HG03439 (cell line): Measurements from ENCODE around the gene GYPA.
"Not testable (repeated sequence)": the region's sequence is repeated elsewhere in the genome, so short reads cannot be mapped to it uniquely, and the experiment has no call there.

ENCODE experiments used
- ATAC-seq: cut with Tn5 transposase; IDR thresholded peaks from one replicate; pipeline ENCODE4 v1.9.1; 2021; ENCODE audit warnings: mild to moderate bottlenecking, moderate library complexity; ENCODE audit not compliant: unreplicated experiment

The GYPA gene

GRCh38 chr4:144140594-144141295 lies at the start of gene GYPA:
Gene GYPA, minus strand, starts transcription at chr4:144140718. Its CDS starts 83 bp downstream, at chr4:144140635.
- not testable (repeated sequence) for ATAC-seq

GRCh38 chr4:144190009-144190408 lies 49.5 kb upstream of the GYPA start:
- no peak for ATAC-seq

GRCh38 chr4:144189121-144189520 lies 48.6 kb upstream of the GYPA start:
- no peak for ATAC-seq

GRCh38 chr4:144185086-144185485 lies 44.6 kb upstream of the GYPA start:
- no peak for ATAC-seq

DNA sequence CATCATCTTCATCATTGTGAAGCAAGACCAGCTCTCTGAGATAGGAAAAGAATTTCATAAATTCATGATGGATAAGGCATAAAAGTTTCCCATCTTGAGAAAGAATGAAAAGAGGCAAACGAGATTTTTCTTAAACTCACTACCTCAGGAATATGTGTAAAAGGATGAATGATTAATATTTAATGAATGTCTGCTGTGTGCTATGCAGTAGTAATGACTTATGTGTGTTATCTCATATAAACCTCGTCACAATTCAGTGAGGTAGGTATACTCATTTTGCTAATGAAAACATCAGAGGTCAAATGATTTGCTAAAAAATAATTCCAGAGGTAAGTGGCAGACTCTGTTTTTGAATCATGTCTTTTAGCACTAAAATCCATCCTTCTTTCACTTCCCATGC lies 42.6 kb upstream of the GYPA start:
- no peak for ATAC-seq

DNA sequence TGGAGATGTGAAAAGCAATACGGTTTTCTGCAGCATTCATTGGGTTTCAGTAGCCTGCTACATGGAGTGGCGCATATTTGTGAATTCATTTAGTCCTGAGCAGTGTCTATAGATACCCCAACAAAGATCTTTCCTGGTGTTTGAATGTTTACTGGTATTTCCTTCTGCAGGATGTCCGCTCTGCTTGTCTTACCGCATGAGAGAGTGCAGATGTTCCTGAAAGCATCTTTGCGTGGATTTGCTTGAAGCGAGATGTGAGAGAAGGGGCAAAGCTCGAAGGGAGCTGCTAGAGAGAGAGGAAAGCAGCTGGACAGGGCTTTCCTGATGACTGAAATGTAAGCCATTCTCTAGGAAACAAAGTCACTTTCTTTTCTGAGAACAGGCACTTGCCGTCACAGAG lies 40.9 kb upstream of the GYPA start:
- ATAC-seq, result no peak

- no peak for ATAC-seq
Measured at GRCh38 chr4:144179152-144179739, 38.7 kb upstream of the GYPA start.

DNA sequence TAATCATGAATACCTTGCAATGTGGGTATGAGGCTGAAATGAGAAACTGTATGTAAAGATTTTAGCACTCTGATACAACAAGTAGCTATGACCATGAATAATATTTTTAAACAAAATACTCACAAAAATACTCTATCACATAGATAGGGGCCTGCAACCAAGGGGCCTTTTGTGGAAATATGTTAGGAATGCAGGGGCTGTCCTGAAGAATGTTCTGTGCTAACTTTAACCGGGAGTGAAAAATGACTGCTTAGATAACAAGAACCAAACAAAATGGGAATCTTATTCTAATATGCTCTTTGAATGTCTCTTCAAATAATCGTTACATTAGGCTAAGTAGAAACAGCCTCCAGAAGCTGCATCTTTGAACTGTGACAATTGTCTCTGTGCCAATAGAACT lies 37.9 kb upstream of the GYPA start:
- no peak for ATAC-seq

DNA sequence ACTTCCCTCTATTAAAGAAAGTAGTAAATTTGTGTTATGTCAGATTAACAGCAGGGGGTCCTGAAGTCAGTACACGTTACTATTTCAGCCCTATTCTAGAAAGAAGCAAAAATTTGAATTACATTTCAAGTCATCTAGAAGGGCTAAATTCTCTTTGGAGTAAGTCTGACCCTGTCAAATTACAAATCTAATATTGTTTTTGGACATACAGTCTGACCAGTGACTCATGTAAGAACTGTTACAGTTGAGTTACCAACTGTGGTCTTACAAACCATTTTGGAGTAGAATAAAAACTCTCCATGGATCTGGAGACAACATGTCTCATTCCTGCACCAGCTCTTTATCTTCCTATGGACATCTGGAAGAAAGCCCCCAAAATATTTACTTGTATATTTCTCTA lies 36.0 kb upstream of the GYPA start:
- ATAC-seq, result no peak

DNA sequence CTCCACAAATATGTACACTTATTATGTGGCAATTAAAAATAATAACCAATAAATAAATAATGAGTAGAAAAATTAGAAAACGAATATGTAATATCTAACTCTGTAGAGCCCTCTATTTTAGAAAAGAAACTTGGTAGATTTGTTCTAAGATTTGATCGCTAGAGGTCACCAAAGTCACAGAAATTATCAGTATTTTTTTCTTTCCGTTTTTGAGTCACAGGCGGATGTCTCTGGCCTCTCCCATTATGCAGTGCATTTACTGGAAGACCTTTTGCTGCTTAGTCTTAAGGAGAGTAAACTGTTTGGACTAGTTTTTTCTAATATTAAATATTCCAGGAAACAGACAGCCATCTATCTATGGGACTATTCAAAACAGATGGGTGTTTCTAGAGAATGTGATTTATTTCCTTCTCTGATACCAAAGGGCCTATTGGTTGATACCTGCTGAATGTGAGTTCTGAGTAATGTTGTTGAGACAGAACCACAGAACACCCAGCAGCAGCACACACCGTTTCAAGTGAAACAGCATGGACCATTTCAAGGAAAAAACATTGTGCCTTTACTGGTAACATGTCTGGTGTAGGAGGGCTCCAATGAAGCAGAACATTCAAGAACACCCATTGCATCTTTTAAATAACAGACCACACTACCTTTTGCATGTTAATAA lies 34.0 kb upstream of the GYPA start:
- ATAC-seq, result peak; percentile 84

DNA sequence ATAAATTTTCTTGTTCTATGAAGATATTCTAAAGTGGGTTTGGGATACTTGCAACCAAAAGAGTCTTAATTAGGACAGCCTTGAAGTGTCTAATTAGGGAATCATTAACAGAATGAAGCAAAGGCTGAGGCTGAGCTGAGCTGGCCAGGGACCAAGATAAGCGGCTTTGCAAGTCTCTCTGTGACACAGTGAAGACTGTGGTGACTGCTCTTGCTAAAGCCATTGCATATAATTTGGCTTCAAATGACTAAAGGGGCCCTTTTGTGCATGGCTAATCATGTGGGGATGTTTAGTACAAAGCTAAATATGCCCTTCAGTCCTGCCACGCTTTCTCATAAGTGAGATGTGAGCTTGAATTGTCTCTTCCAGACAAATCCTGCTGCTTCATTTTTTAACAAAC lies 31.2 kb upstream of the GYPA start:
- ATAC-seq, result no peak

DNA sequence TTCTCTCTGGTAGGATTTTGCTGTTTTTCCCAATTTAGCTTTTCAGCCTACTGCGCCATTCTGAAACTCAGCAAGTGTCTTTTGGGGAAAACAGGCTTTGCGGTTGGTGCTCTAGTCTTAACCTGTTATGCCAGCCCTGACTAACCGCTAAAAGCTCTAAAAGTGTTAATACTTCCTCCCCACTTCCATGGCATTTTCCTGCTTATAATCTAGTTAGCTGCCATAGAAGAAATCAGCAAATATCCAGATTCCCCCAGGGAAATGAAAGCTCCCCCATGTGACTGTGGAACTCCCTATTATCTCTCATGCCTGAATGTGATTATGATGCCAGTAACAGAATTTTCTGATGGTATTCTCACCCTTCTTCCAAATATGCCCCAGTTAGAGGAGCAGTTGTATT lies 28.7 kb upstream of the GYPA start:
- ATAC-seq, result no peak

- no peak for ATAC-seq
Measured at GRCh38 chr4:144154044-144154443, 13.5 kb upstream of the GYPA start.

DNA sequence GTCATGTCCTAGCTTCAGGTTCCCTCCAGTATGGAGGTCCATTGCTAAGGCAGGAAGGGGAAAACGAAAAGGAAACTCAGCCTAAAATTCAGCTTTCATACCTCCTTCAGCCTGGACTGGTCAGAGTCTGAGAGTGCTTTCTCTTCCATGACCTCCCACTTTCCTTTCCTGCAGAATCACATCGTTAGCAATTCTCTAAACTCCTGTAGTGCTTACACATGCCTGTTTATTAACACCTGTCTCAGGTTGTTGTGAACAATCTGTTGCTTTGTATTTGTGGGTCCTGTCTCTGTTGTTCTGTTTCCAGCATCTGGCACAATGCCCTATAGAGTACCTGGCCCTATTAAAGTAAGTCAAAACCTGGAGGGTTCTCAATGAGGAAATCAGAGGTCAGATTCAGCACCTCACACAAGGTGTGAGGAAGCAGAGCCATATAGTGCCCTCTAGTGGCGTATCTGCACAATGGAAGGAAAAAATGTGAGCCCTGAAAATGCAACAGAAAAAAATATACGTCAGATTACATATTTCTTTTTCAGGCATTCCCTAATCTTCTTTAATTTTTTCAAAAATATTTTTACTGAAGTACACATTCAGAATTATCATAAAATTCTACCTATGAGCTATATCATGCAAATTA lies 2.3 kb upstream of the GYPA start:
- ATAC-seq, result peak; percentile 83

DNA sequence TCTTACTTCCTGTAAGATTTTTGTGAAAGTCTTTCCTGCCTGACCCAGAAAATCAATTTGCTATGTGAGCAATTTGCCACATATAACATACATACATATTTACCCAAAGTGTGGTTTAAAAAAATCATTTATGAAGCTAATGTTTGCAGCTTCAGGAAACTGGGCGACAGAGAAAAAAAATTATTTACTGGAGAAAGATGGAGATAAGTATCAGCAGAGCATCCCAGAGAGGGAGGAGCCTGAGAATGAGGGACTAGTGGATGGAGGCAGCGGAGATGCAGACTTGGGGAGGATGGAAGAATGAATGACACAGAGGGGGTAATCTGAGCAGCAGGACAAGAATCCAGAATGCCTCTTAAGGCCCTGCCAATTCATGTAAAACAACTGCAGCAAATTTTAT lies 975 bp upstream of the GYPA start:
- ATAC-seq, result no peak

DNA sequence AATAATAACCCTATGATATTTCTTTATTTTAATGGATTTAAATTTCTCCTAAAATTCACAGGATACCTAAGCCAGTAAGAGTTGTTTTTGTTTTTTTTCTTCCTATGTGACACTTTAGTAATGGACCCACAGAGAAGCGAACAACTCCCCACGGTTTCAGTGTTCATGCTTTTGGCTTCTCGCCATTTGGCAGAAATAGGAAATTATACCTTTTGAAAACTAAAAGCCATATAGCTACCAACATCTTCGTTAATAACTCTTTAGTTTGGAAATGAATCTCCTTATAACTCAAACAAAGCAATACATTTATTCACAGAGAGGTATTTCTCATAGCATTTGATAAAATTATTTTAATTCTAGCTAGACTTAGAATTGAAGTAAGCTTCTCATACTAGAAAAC lies 527 bp downstream of the GYPA start:
- not testable (repeated sequence) for ATAC-seq

DNA sequence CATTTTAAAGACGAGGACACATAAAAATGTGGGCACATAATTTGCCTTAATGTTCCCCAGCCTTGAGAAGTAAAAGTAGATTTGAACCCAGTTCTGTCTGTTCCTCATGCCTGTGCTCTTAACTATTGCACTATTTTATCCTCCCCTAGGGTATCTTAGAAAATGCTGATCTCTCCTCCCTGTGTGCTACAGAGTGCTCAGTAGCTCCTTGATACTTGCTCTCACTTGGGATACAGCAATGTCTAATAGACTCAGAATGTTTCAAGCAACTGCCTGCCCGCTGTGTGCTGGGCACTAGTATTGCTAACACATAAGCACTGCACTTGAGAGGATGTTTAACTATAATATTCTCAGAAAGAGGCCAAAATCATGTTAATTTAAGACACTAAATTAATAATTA lies 971 bp downstream of the GYPA start:
- ATAC-seq, result not testable (repeated sequence)

DNA sequence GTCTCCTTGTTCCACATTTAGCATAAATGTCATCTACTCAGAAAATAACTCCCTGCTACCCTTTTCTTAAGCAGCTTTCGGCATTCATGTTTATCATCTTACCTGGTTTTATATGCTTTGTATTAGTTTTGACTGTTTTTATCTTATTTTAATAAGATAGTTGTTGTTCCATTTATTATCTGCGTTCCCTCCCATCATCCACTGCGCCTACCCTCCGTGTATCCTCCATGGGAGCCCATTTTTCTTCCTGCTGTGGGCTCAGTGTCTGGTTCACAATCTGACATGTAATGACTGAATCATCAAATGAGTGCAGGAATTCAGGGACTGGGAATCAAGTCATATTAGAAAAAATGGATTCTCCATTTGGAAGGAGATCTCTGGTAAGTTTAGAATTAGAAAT lies 2.3 kb downstream of the GYPA start:
- not testable (repeated sequence) for ATAC-seq

DNA sequence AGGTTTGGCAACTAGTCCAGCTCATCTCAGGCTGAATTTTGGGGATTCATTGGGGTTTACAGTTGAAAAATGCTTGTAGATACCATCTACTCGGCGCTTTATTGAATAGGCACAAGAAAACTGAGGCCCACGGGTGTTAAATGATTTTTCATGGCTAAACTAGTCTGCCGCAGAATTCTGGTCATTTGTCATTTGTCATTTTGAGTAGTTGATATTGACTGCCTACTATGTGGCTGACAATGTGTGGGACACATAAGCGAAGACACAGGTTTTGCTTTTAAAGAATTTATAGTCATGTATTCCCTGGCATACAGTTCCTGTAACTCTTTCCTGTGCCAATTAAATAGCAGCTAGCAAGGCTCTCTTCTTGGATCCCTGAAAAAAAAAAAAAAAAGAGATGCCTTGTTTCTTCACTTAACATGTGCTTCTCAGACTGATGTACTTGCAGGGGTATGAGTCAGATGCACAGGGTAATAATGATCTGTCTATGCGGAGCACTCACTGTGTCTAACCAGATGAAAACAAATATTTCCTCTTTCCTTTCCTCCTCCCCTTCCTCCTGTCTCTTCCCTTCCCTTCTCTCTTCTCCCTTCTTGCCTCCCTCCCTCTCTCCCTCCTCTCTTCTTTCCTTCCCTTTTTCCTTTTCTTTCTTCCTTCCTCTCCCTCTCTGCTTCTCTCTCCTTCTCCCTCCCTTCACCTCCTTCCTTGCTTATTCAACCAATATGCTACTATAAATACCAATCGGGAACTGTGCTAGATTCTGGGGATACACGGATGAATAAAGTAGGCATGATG lies 3.2 kb downstream of the GYPA start:
- not testable (repeated sequence) for ATAC-seq

DNA sequence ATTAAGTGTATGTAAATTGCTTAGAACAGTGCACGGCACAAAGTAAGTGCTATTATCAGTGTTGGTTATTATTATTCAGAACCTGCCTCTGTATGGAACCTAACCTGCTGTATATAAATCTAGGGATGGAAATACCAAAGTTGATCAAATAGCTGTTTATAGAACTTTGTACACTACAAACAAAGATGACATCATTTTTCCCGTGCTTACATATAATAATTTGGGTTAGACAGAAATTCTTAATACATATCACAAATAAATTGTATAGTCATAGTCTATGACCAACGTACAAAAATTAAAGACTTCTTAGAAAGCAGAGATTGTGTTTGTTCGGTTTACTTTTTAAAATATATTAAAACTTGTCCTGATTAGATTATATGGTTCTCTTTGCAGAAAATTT lies 4.3 kb downstream of the GYPA start:
- not testable (repeated sequence) for ATAC-seq

DNA sequence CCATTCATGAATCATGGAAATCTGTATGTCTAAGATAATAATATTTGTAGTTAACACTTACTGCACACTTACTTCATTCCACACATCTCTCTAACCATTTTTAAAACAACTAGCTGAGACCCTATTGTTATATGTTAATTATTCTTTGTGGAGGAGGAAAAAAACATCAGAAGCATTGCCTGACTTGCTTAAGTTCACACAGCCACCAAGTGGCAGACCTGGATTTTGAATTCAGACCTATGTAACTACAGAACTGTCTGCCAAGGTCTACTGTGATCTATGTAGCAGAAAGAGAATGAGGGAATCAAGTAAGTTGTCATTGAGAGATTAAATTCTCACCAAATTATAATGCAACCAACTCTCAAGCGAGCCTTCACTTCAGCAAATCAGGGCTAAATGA lies 10.4 kb downstream of the GYPA start:
- ATAC-seq, result not testable (repeated sequence)
